WTC11 (cell line): Measurements from ENCODE around the gene VCPKMT. TPM values are rescaled to one million over a fixed set of nuclear protein-coding genes. Genes with fewer than 3 reads are reported as not detected.

Experiments used
- ATAC-seq: fragments of 200-7000 bp; cut with Tn5 transposase; 2 replicates; pipeline ENCODE4 v1.10.0; 2021; ENCODE audit warnings: mild to moderate bottlenecking, moderate library complexity
- CTCF ChIA-PET: fragments of 300-600 bp; sonication (Branson Sonifier 250); formaldehyde crosslinking; loops from one replicate; lab custom pipeline; 2021; ENCODE audit warnings: antibody characterized with exemption; lab: Charles Lee
- POLR2A ChIA-PET: fragments of 350-600 bp; sonication (Branson Sonifier 250); formaldehyde crosslinking; loops from one replicate; lab custom pipeline; 2021; ENCODE audit warnings: antibody characterized with exemption; lab: Charles Lee
- DNase-seq: peaks from one replicate; pipeline ENCODE4 v3.0.0; 2021; ENCODE audit warnings: low spot score
- H3K27ac Mint-ChIP-seq: 2 replicates; pipeline ENCODE4 v1.8.0; 2021; ENCODE audit warnings: mixed read lengths
- H3K27me3 Mint-ChIP-seq: 2 replicates; pipeline ENCODE4 v1.8.0; 2021; ENCODE audit warnings: low read depth, mild to moderate bottlenecking, moderate library complexity, mixed read lengths
- H3K36me3 Mint-ChIP-seq: 2 replicates; pipeline ENCODE4 v1.8.0; 2021; ENCODE audit warnings: mixed read lengths
- H3K4me1 Mint-ChIP-seq: 2 replicates; pipeline ENCODE4 v1.8.0; 2022; ENCODE audit warnings: mixed read lengths
- H3K4me3 Mint-ChIP-seq: 2 replicates; pipeline ENCODE4 v1.8.0; 2021; ENCODE audit warnings: mild to moderate bottlenecking, moderate library complexity, mixed read lengths
- H3K9me3 Mint-ChIP-seq: 2 replicates; pipeline ENCODE4 v1.8.0; 2021; ENCODE audit warnings: mixed read lengths
- AFF4 ChIP-seq: sonication (generic); formaldehyde crosslinking; IDR thresholded peaks from 2 replicates; pipeline ENCODE4 v1.8.1; 2023; ENCODE audit warnings: mild to moderate bottlenecking, missing genetic modification reagents, borderline replicate concordance
- ATF6 ChIP-seq: sonication (generic); formaldehyde crosslinking; IDR thresholded peaks from 2 replicates; pipeline ENCODE4 v1.8.1; 2023; ENCODE audit warnings: mild to moderate bottlenecking, missing genetic modification reagents
- CDX4 ChIP-seq: fragments of 250-450 bp; sonication (Bioruptor Pico); IDR thresholded peaks from 2 replicates; pipeline ENCODE4 v1.9.0; 2021; ENCODE audit warnings: moderate library complexity, mild to moderate bottlenecking, inconsistent platforms, borderline replicate concordance
- CREM ChIP-seq: sonication (generic); formaldehyde crosslinking; IDR thresholded peaks from 2 replicates; pipeline ENCODE4 v1.8.1; 2022; ENCODE audit warnings: mild to moderate bottlenecking, missing genetic modification reagents, moderate library complexity
- CTCF ChIP-seq: fragments of 200-600 bp; IDR thresholded peaks from 2 replicates; pipeline ENCODE4 v1.8.0; 2022; ENCODE audit warnings: antibody characterized with exemption
- E2F5 ChIP-seq: sonication (generic); formaldehyde crosslinking; IDR thresholded peaks from 2 replicates; pipeline ENCODE4 v1.8.1; 2022; ENCODE audit warnings: mild to moderate bottlenecking, moderate library complexity, missing genetic modification reagents
- HMGA2 ChIP-seq: fragments of 250-450 bp; sonication (Bioruptor Pico); IDR thresholded peaks from 2 replicates; pipeline ENCODE4 v1.4.0; 2021; ENCODE audit warnings: mild to moderate bottlenecking, moderate library complexity
- PRDM15 ChIP-seq: sonication (generic); formaldehyde crosslinking; IDR thresholded peaks from 2 replicates; pipeline ENCODE4 v1.8.0; 2022; ENCODE audit warnings: missing genetic modification reagents
- SMAD3 ChIP-seq: sonication (generic); formaldehyde crosslinking; IDR thresholded peaks from 2 replicates; pipeline ENCODE4 v1.8.0; 2022; ENCODE audit warnings: missing genetic modification reagents, mild to moderate bottlenecking, borderline replicate concordance
- SMAD4 ChIP-seq: sonication (generic); formaldehyde crosslinking; IDR thresholded peaks from 2 replicates; pipeline ENCODE4 v1.8.0; 2022; ENCODE audit warnings: mild to moderate bottlenecking, missing genetic modification reagents
- SOX15 ChIP-seq: fragments of 250-450 bp; sonication (Bioruptor Pico); IDR thresholded peaks from 2 replicates; pipeline ENCODE4 v1.9.0; 2021; ENCODE audit warnings: mild to moderate bottlenecking
- TEAD1 ChIP-seq: sonication (generic); formaldehyde crosslinking; IDR thresholded peaks from 2 replicates; pipeline ENCODE4 v1.8.0; 2022; ENCODE audit warnings: mild to moderate bottlenecking, missing genetic modification reagents
- TEAD4 ChIP-seq: sonication (generic); formaldehyde crosslinking; IDR thresholded peaks from 2 replicates; pipeline ENCODE4 v1.8.0; 2022; ENCODE audit warnings: mild to moderate bottlenecking, missing genetic modification reagents
- USF1 ChIP-seq: sonication (generic); formaldehyde crosslinking; IDR thresholded peaks from 2 replicates; pipeline ENCODE4 v1.8.0; 2022; ENCODE audit warnings: mild to moderate bottlenecking, missing genetic modification reagents
- USF2 ChIP-seq: sonication (generic); formaldehyde crosslinking; IDR thresholded peaks from 2 replicates; pipeline ENCODE4 v1.8.1; 2023; ENCODE audit warnings: mild to moderate bottlenecking, missing genetic modification reagents, moderate library complexity
- ZMAT4 ChIP-seq: fragments of 250-450 bp; sonication (Bioruptor Pico); IDR thresholded peaks from 2 replicates; pipeline ENCODE4 v1.9.0; 2021; ENCODE audit warnings: mild to moderate bottlenecking
- ZNF121 ChIP-seq: sonication (generic); formaldehyde crosslinking; IDR thresholded peaks from 2 replicates; pipeline ENCODE4 v1.8.0; 2023; ENCODE audit warnings: missing genetic modification reagents
- ZNF317 ChIP-seq: sonication (generic); formaldehyde crosslinking; IDR thresholded peaks from 2 replicates; pipeline ENCODE4 v1.8.1; 2023; ENCODE audit warnings: low read depth, mild to moderate bottlenecking, moderate library complexity, missing genetic modification reagents, borderline replicate concordance
- ZNF416 ChIP-seq: fragments of 250-450 bp; sonication (Bioruptor Pico); IDR thresholded peaks from 2 replicates; pipeline ENCODE4 v1.9.0; 2021; ENCODE audit warnings: mild to moderate bottlenecking, inconsistent platforms
- ZNF512 ChIP-seq: sonication (generic); formaldehyde crosslinking; IDR thresholded peaks from 2 replicates; pipeline ENCODE4 v1.8.1; 2022; ENCODE audit warnings: missing genetic modification reagents, borderline replicate concordance
- total RNA-seq: library from RNA; stranded (reverse); gene quantifications from 3 replicates; pipeline ENCODE4 v1.2.3, GENCODE V29; 2021

VCPKMT gene
- total RNA-seq, 1 experiment from 2014 or later = 11.5 TPM

GRCh38 chr14:50100805-50101204 lies 15.6 kb downstream of the VCPKMT start (continued):
- TF ChIP-seq PRDM15 (CRISPR knock-in tag) = no peak
- no peak for TF ChIP-seq TEAD1
- no peak for TF ChIP-seq SMAD3 (CRISPR knock-in tag)
- no peak for TF ChIP-seq ZNF121 (CRISPR knock-in tag)
- no peak for TF ChIP-seq ZNF416 (CRISPR knock-in tag)
- TF ChIP-seq ZNF512 (CRISPR knock-in tag) = no peak
- TF ChIP-seq TEAD4 = no peak
- no peak for TF ChIP-seq CDX4

- no peaks in the 10 kb centered on the region for H3K9me3 Mint-ChIP-seq
- no peak overlapping the region for H3K27ac Mint-ChIP-seq
- no peaks in the 10 kb centered on the region for H3K36me3 Mint-ChIP-seq
- DNase-seq (no peak), ATAC-seq (no peak)
- no peak overlapping the region for H3K4me3 Mint-ChIP-seq
- POLR2A ChIA-PET = interaction anchor here (1.1 kb wide), 1 partner anchor 38 kb away, joined by 3 read pairs; no protein-coding TSS in a partner anchor
- no peaks in the 10 kb centered on the region for H3K4me1 Mint-ChIP-seq
- CTCF ChIA-PET = interaction anchor here (0.9 to 1.1 kb wide), 2 partner anchors 220 to 231 kb away, joined by 3 read pairs; no protein-coding TSS in a partner anchor
- no peaks in the 10 kb centered on the region for H3K27me3 Mint-ChIP-seq
- TF ChIP-seq ZMAT4 (CRISPR knock-in tag) (no peak), ATF6 (CRISPR knock-in tag) (no peak), ZNF317 (CRISPR knock-in tag) (no peak), SMAD4 (no peak), HMGA2 (CRISPR knock-in tag) (no peak), E2F5 (no peak), AFF4 (CRISPR knock-in tag) (no peak), USF1 (CRISPR knock-in tag) (no peak), USF2 (no peak), SMAD3 (CRISPR knock-in tag) (no peak), SOX15 (CRISPR knock-in tag) (no peak), CREM (CRISPR knock-in tag) (no peak), CTCF (no peak)
These were observed 17.0 kb downstream of the VCPKMT start for GRCh38 chr14:50099335-50099734.
